D341Med (cell line): ENCODE data around the gene PTPRR.
A peak's percentile ranks its signal among the peaks of the same experiment; 100 is the strongest.

Experiments
- DNase-seq: peaks from one replicate; pipeline ENCODE4 v3.0.0; 2012; ENCODE audit warnings: low spot score

Gene PTPRR

DNA sequence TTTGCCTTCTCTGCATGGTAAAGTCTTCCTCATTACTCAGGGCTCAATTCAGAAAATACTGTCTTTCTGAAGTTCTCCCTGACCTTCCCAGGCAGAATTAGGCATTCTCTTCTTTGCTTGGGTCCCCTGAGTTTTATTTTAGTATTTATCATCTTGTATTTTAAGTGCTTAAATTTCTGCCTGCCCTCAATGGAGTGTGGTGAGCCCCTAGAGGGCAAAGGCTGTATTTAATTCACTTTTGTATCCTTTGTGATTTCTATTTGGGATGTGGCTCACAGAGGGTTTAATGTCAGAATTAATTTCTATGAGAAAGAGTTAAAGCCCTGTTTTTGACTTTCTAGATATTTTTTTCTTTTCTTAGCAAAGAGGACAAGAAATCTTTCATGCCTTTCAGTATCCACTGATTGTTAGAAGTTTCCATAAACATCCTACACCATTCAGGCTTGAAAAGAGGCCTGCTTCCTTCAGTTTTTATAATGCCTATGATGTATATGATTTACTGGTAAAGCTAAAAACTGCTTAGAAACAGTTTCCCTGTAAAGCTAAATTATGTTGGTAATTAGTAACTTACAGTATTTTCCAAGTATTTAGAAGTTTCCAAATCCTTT, 227.8 kb downstream of the PTPRR start:
- DNase-seq = peak; percentile 35

DNA sequence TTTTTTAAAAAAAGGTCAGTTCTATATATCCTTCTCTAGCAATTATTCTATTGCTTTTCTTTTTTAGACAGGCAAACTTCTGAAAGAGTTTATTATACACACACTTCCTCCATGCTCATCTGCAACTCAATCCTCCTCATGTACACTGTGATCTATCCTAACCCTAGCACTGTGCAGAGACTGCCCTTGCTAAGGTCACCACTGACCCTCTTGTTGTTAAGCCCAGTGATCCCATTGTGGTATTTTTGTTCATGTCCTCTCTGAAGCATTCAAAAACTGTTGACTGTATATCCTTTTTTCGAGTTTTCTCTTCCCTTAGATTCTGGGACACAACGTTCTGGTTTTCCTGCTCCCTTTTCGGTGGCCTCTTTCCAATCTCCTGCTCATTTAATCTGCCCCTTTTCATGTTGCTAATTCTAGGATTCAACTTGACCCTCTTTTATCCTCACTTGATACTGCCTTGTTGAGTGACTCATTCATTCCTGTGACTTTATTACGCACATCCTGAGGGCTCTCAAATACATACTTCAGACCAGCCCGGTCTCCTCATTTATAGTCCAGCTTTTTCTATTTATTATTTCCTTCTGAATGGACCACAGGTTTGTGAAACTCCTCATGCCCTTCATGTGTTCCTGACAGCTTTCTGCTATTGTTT, 229.4 kb downstream of the PTPRR start:
- no peak for DNase-seq

DNA sequence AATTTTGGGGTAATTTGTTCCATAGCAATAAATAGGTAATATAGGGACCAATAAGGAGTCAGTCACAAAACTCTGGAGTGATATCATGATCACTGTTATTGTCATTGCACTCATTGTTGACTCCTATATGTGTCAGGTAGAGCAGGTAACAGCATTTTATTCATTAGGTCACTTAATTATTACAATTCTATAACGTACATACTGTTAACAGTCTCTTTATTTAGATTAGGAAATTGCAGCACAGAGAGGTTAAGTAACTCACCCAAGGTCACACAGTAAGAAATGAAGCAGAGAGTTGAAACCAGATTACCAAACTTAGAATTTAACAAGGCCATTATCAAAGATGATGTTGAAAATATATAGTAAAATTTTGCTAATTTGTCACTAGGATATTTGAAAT, 233.6 kb downstream of the PTPRR start:
- no peak for DNase-seq

DNA sequence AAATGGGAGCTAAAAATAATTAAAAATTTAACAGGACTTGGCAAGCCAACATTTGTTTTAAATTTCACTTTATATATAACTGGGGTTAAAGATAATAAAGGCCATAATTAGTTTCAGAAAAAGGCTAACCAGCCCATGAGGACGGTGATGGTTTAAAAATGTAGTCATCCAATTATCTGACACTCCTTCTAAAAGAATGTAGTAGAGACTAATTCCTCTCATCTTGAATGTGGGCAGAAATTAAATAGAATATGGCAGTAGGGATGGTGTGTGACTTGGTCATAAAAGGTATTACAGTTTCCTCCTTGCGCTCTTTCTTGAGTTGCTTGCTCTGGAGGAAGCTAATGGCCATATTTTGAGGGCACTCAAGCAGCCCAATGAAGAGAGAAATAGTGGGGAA, 234.2 kb downstream of the PTPRR start:
- no peak for DNase-seq

DNA sequence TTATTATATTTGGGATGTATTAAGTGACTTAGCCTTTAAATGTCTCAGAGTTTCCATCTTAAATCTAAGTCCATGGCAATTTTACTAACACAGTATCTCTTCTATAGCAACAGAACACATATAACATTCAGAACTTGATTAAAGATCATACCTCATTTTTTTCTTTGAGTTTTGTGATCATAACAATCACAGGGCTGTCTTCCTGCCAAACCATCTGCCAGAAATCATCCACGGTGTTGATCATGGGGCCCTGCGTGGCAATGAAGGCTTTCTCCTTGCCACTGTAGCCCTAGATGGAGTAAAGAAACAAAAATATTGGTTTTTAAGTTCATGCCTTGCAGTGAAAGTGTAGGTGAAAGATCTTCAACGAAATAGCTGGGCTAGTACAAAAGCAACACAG, 236.6 kb downstream of the PTPRR start:
- DNase-seq = no peak

DNA sequence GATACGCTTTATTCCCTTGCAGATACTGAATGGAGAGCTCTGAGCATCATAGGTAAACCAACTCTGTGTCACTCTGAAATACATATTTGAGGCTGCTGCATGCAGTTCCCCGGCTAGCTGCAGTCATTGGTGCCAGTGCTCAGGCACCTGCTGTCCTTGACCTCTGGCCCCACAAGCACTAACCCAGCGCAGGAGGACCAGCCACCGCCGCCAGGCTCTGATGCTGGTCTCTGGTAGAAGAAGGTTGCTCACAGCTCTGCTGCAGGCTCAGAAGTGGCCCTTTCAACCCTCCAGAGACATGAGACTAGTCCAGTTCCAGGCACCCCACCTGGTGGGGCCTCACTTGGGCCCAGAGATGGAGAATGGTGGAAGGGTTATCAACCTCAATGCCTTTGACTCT, 248.8 kb downstream of the PTPRR start:
- no peak for DNase-seq

DNA sequence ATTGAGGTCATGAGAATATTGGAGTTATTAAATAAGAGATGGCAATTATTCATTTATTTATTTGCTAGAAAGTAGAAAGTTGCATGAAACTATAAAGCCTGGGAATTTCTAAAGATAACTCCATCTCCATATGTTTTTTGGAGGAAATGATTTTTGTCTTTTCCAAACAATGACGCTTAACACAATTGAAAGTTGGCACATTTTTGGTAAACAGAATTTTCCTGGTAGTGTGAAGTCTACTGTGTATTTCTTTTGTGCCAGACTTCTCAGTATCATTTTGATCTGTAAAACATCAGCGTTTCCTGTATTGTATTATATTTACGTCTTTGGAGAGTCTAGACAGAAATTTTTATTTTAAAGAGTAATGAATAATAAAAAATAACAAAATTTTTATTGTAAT, 249.6 kb downstream of the PTPRR start:
- no peak for DNase-seq

DNA sequence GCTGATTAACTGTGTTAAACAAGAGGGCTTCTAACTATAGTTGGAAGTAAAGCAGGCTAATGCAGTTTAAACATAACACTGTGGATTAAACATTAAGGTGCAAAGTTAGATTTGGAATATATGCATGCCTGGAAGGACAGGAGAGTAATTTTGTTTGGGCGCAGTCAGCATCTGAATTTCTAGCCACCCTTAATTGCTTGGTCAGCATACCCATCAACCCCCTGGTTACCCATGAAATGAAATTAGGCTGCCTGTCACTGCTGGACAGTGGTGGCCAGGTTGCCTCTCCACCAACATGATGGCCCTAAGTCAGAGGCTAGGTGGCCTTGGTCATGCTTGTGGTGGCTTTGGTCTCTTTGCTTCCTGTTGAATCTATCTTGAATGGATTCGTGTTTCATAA, 253.3 kb downstream of the PTPRR start:
- DNase-seq = no peak

DNA sequence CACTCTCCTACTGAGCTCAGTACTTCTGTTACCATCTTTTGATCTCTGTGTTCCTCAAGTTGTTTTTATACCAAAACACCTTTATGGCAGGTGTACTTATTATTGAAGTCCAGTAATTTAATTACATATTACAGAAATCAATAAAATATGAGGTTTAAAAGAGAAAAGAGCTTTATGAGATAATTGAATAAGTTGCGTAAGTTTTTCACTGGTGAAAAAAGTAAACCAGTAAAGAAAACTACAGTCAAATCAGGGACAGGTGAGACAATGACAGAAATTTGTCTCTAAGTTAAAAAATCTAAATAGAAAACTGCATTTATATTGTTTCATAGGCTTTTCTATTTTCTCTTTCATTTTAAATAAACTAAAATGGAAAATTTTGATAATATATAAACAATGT, 254.2 kb downstream of the PTPRR start:
- no peak for DNase-seq

DNA sequence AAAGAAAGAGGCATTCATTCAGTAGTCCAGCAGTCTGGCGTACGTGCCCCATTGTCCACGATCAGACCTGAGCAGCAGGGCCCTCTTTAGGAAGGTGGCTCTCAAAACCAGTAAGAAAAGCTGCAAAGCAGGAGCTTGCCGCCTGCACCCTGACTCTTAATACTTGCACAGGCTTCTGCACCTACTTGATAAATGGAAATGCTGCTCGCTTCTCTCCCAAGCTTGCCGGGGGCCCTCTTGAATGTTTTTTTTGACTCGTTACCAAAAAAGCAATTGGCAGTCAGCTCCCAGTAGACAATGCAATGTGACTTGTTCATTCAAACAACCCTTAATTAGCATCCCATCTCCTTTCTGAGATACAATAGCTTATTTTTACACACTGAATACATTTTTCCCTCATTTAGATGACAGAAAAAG, 256.1 kb downstream of the PTPRR start:
- no peak for DNase-seq

DNA sequence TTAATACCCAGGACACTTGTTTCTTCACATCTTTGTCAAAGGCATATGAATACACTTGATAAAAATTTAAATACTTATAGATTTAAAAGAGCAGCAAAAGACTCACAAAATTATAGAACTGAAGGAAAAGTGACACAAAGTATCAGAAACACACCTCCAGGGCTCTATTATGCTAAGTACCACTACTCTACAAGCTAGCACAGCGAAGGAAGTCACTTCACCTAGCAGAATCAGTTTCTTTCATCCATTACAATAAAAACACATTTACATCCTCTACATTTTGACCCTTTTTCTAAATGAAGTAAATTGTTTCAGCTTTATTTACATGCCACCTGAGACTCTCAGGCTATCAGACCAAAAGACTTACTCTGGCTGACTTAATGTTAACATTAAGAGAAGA, 256.7 kb downstream of the PTPRR start:
- no peak for DNase-seq

DNA sequence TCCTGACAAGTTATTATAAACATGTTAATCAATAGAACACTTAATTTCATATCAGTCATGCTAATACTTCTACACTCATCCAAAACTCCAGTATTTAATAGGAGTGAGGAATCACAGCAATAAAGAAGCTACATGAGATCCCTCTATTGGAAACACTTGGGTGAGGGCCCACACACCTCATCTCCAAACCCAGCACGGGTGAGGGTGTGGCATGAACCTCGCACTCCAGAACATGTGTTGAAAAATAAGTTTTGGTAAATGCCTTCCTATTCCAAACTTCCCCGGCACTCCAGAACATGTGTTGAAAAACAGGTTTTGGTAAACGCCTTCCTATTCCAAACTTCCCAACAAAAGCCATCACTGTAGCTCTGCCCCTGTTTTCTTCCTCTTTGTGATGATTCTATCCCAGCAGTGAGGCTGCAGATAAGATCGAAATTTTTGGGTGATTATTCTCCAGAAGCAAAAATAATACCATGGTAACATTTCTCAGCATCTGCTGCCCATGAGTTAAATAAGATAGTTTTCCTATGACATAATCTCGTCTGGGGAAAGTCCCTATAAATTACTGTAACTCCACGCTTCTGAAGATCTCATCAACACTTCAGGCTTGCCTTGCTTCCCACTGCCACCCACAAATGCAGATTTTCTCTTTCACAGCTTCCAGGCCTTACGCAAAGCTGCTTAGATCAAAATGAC, 258.9 kb downstream of the PTPRR start:
- no peak for DNase-seq

DNA sequence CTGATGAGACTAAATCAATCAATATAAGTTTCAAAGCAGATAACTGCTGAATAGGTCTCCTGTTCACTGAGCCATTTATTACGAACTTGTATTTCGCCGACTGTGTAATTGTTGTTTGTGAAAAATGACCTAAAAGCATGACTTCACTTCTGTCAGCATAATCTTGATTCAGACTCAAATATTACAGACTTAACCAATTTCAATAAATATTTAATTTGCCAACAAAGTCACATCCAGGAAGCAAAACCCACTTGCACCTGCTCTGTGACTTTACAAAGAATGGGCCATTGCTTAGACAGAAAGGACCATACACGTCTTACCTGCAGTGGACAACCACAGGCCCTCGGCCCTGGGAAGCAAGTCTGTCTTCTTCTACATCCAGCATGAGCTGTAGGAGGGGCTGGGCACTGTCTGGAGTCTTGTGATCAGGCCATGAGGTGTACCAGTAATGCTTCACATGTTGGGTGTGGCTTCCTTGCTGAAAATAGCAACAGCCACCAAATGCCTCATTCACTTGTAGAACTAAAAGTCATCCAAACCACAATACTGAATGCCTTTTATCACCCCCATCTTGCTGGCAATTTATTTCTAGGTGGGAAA, 259.8 kb downstream of the PTPRR start:
- no peak for DNase-seq

DNA sequence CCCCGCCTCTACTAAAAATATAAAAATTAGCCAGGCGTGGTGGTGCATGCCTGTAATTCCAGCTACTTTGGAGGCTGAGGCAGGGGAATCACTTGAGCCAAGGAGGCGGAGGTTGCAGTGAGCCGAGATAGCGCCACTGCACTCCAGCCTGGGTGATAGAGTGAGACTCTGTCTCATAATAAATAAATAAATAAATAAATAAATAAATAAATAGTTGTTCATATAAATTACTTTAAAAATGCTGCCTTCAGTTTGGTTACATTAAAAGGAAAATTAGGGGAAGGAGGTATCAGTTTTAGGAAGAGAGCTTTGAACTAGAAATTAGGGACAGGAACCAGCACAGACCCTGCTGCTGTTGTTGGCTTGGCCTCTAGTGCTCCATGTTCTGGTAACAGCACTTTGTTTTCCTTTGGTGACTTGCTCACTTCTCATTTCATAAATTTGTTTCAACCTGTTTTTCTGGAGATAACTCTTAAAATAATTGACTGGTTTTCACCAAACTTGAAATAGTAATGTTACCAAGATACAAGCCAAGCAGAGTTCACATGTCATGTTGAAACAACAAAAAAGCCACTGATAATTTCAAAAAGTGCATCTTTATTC, 260.4 kb downstream of the PTPRR start:
- no peak for DNase-seq

DNA sequence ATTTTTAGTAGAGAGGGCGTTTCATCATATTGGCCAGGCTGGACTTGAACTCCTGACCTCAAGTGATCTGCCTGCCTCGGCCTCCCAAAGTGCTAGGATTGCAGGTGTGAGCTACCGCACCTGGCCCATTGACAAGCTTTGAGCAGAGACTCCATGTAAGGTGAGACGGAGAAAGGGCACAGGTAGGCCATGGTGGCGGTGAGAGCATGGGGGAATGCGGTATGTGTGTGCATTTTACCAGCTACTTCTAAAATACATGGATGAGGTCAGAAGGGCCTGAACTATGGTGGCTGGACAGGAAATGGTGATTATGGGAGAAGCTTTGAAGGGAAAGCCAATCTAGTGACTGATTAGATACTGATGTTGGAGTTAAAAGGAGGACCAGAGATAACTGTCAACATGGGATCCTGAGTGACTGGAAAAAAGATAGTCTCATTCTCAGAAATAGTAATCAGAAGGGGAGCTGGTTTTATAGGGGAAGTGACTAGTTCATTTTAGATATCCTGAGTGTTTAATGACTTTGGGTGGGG, 261.4 kb downstream of the PTPRR start:
- DNase-seq = no peak

DNA sequence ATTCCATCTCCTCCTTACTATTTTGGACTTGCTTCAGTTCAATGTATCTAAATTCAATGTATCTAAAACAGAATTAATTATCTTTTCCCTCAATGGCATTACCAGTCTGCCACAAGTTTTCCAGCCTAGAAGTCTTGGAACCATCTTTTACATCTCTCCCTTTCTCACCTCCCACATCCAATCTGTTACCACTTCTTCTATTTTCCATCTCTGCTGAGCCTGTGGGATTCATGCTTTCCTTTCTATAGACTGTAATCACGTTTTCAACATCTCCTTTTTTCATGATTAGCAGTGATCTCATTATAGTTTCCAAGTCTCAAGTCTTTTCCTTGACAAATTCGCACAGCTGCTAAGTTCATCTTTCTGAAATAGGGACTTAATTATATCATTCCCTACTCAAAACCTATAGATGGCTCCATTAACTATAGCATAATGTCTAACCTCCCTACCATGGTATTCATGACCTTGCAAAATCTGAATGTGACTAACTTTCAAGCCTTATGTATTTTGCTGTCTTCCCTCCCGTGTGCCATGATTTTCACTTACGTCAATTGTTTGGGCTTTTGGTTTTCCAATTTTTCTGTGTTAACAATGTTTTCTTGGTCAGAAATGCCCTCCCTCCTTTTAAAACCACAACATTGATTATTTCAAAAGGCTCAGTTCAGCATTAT, 262.8 kb downstream of the PTPRR start:
- no peak for DNase-seq

DNA sequence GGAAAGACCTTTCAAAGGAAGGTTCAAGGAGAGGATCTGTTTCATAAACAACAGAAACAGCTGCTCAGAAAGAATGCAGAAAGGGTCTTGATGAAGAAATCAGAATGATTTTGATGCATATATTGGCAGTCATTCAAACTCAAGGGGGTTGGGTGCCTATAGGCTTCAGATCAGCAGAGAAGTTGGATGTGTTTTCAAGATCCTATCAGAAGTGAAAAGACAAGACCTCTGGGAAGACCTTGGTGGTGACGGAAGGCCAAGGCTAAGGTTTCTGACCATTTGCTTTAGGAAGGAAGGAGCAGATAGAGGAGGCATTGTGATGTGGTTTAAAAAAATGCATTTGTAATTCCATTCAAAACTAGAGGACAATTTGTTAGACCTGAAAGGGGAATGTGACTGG, 268.1 kb downstream of the PTPRR start:
- no peak for DNase-seq

DNA sequence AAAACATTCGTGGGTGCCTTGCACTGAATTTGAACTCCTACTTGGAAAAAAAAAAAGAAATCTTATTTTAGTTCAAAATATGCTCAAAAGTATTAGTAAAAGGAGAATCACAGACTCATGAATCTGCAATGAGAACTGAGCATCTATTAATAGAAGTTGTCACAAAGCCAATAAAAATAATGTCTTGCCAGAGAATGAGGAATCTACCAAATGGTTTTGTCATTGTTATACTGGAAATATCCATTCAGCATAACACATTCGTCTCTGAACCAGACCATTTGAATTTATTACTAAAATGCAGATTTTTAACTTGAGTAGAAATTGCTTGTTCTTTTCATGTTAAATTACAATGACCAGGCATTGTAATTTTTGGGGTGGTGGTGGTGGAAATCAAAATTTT, 271.7 kb downstream of the PTPRR start:
- no peak for DNase-seq

DNA sequence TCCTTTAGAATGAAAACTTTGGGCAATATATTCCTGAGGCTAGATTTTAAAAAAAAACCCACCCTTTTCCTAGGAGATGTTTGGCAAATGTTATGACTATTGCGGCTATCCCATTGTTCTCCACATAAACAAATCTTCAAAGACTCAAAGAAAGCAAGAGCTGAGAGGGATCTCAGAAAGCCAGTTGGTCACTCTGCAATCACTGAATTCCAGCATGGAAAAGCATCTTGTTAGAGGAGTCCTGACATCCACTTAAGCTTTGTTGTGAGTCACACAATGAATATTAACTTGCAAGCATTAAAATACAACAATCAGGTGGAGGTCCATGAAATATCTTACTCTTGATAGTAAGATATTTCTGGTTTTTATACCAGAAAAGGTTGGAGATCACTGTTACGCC, 272.3 kb downstream of the PTPRR start:
- no peak for DNase-seq

DNA sequence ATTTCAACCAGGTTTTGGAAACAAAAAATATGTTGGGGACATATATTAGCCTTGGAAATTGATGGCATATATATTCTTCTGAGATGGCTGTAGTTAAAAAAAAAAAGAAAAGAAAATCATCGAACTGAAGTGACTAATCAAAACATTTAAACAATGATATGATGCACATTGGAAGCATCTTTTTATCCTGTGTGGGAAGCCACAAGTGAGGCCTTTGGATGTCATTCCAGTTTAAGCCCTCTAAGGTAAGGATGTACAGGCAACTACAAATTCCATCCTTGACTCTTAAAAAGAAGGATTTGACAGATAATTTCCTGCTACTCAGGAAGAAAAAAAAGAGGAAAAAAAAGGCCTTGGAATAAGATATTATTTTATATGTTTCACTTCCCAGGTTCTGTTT, 273.7 kb downstream of the PTPRR start:
- no peak for DNase-seq

DNA sequence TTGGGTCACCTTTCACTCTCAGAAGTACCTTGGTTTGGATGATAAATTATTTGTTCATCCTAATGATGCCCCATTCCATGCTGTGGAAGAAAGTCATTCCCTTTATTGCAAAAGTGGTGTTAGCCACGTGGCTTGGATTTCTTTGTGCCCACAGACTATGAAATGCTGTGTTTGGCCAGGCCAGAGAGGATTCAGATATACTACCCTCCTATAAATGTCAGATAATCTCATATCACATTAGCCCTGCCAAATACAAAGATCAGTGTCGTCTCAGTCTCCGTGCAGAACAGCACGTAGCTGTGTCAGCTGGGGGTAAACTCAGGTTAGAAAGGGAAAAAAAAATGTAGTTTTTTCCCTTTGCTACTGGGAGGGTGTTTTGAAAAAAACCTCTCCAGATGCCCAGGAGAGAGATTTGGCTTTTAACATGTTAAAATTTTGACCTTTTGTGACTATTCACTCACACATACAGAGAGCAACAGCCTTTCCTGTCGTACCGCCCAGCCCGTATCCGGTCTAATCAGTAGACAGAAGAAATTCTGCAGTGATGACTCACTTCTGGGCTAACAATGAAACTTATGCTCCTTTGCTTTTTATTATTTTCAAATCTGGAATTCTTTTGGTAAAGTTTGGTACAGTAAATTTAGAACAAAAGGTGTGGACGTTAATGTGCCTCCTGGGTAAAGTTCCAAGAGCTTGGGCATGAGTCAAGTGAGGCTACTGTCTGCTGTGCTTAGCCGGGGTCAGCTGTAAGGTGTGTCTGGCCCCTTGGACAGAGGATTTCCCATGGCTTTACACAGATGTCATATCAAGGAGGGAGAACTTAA, 274.8 kb downstream of the PTPRR start:
- DNase-seq = no peak
